ENCODE data around the gene EPB41L2. TPM values are rescaled to one million over a fixed set of nuclear protein-coding genes. Genes with fewer than 3 reads are reported as not detected.

Gene EPB41L2
- total RNA-seq, 1 experiment from 2014 or later: 106 TPM

- POLR2A ChIA-PET: no interaction called here
- Mint-ChIP-seq H3K9me3 (peaks cover 3% of the 10 kb centered on the region; the same call in 1 of the 2 replicates), H3K4me3 (no peak overlapping the region), H3K27ac (no peak overlapping the region), H3K27me3 (ENCODE audit: low read depth) (no peaks in the 10 kb centered on the region), H3K4me1 (peaks cover 87% of the 10 kb centered on the region), H3K36me3 (no peaks in the 10 kb centered on the region)
- no peak for ATAC-seq
- TF ChIP-seq ARID4B (CRISPR knock-in tag; IDR thresholded peaks at IDR 0.05; ENCODE audit: borderline replicate concordance) (no peak), ZNF532 (CRISPR knock-in tag; IDR thresholded peaks at IDR 0.05; ENCODE audit: borderline replicate concordance) (no peak), ZNF232 (CRISPR knock-in tag; IDR thresholded peaks at IDR 0.05) (no peak), NFE2L1 (CRISPR knock-in tag; IDR thresholded peaks at IDR 0.05) (no peak), ATF6 (CRISPR knock-in tag; IDR thresholded peaks at IDR 0.05) (no peak), IRF2 (CRISPR knock-in tag; IDR thresholded peaks at IDR 0.05; ENCODE audit: borderline replicate concordance, low read depth) (no peak), USF1 (CRISPR knock-in tag; IDR thresholded peaks at IDR 0.05) (no peak), ZNF512 (CRISPR knock-in tag; IDR thresholded peaks at IDR 0.05; ENCODE audit: borderline replicate concordance) (no peak), MXD4 (CRISPR knock-in tag; IDR thresholded peaks at IDR 0.05; ENCODE audit: borderline replicate concordance) (no peak), IRF1 (CRISPR knock-in tag; IDR thresholded peaks at IDR 0.05) (no peak), ZNF671 (CRISPR knock-in tag; IDR thresholded peaks at IDR 0.05) (no peak), JUN (CRISPR knock-in tag; IDR thresholded peaks at IDR 0.05) (no peak), ATF3 (CRISPR knock-in tag; conservative IDR thresholded peaks at IDR 0.05) (no peak)
- CTCF ChIA-PET: no interaction called here
- DNase-seq (ENCODE audit: low spot score): no peak
These were observed 62.5 kb downstream of the EPB41L2 start for GRCh38 chr6:131000544-131000943.
